H9 (cell line): ENCODE measurements around the gene TM9SF1. TPM values are rescaled to one million over a fixed set of nuclear protein-coding genes. Genes with fewer than 3 reads are reported as not detected.
A peak's percentile ranks its signal among the peaks of the same experiment; 100 is the strongest.

ENCODE experiments used
- DNase-seq: peaks from one replicate; pipeline ENCODE4 v3.0.0-alpha.2; 2017
- H2AFZ ChIP-seq: one replicate; pipeline ENCODE4 v1.6.1; 2013; ENCODE audit warnings: mild to moderate bottlenecking, low read length, control low read depth, moderate library complexity
- H2AK5ac ChIP-seq: 2 replicates; pipeline ENCODE4 v1.6.1; 2013; ENCODE audit warnings: low read length, control low read depth, mixed read lengths; ENCODE audit not compliant: insufficient read length
- H2BK120ac ChIP-seq: one replicate; pipeline ENCODE4 v1.6.1; 2013; ENCODE audit warnings: low read depth, mild to moderate bottlenecking, low read length, control low read depth, inconsistent platforms; ENCODE audit not compliant: poor library complexity, severe bottlenecking
- H2BK12ac ChIP-seq: 2 replicates; pipeline ENCODE4 v1.6.1; 2013; ENCODE audit warnings: low read length, control low read depth, mixed read lengths, low read depth; ENCODE audit not compliant: insufficient read length
- H2BK15ac ChIP-seq: 2 replicates; pipeline ENCODE4 v1.6.1; 2013; ENCODE audit warnings: low read depth, low read length, control low read depth
- H2BK20ac ChIP-seq: one replicate; pipeline ENCODE4 v1.6.1; 2013; ENCODE audit warnings: low read depth, mild to moderate bottlenecking, low read length, control low read depth, inconsistent platforms; ENCODE audit not compliant: poor library complexity, severe bottlenecking
- H2BK5ac ChIP-seq: 2 replicates; pipeline ENCODE4 v1.6.1; 2013; ENCODE audit warnings: low read length, control low read depth, mixed read lengths; ENCODE audit not compliant: insufficient read length
- H3K14ac ChIP-seq: 2 replicates; pipeline ENCODE4 v1.6.1; 2013; ENCODE audit warnings: low read length, control low read depth; ENCODE audit not compliant: insufficient read depth
- H3K18ac ChIP-seq: 2 replicates; pipeline ENCODE4 v1.6.1; 2013; ENCODE audit warnings: low read depth, mild to moderate bottlenecking, mixed read lengths, low read length, control low read depth; ENCODE audit not compliant: insufficient read length
- H3K23ac ChIP-seq: 2 replicates; pipeline ENCODE4 v1.6.1; 2013; ENCODE audit warnings: low read length, control low read depth, mixed read lengths, low read depth; ENCODE audit not compliant: insufficient read length
- H3K23me2 ChIP-seq: 2 replicates; pipeline ENCODE4 v1.6.1; 2013; ENCODE audit warnings: low read depth, mild to moderate bottlenecking, mixed read lengths, low read length, control low read depth; ENCODE audit not compliant: insufficient read length, poor library complexity, severe bottlenecking
- H3K27ac ChIP-seq: 2 replicates; pipeline ENCODE4 v1.5.1; 2013; ENCODE audit warnings: low read length, control low read depth, mixed read lengths, low read depth; ENCODE audit not compliant: insufficient read length
- H3K27me3 ChIP-seq: 2 replicates; pipeline ENCODE4 v1.6.1; 2013; ENCODE audit warnings: low read length, control low read depth, inconsistent platforms; ENCODE audit not compliant: insufficient read depth
- H3K4ac ChIP-seq: 2 replicates; pipeline ENCODE4 v1.6.1; 2013; ENCODE audit warnings: low read depth, mild to moderate bottlenecking, control low read depth, inconsistent platforms, low read length, moderate library complexity
- H3K4me1 ChIP-seq: 2 replicates; pipeline ENCODE4 v1.6.1; 2013; ENCODE audit warnings: low read length, control low read depth, inconsistent platforms; ENCODE audit not compliant: insufficient read depth
- H3K4me2 ChIP-seq: 2 replicates; pipeline ENCODE4 v1.6.1; 2013; ENCODE audit warnings: low read length, control low read depth, mixed read lengths; ENCODE audit not compliant: insufficient read length, insufficient read depth
- H3K56ac ChIP-seq: 2 replicates; pipeline ENCODE4 v1.6.1; 2013; ENCODE audit warnings: low read depth, mild to moderate bottlenecking, mixed read lengths, low read length, control low read depth; ENCODE audit not compliant: insufficient read length
- H3K79me1 ChIP-seq: 2 replicates; pipeline ENCODE4 v1.6.1; 2013; ENCODE audit warnings: low read depth, mild to moderate bottlenecking, moderate library complexity, low read length, control low read depth, inconsistent platforms; ENCODE audit not compliant: insufficient read depth, poor library complexity, severe bottlenecking
- H3K79me2 ChIP-seq: 2 replicates; pipeline ENCODE4 v1.6.1; 2013; ENCODE audit warnings: low read length, control low read depth, inconsistent platforms; ENCODE audit not compliant: insufficient read depth
- H3K9ac ChIP-seq: 2 replicates; pipeline ENCODE4 v1.6.1; 2013; ENCODE audit warnings: low read length, control low read depth, mixed read lengths; ENCODE audit not compliant: insufficient read length; ENCODE audit errors: extremely low read depth
- H3K9me3 ChIP-seq: one replicate; pipeline ENCODE4 v1.6.1; 2013; ENCODE audit warnings: low read depth, low read length, inconsistent platforms; ENCODE audit not compliant: control insufficient read depth
- H3T11ph ChIP-seq: one replicate; pipeline ENCODE4 v1.6.1; 2013; ENCODE audit warnings: mild to moderate bottlenecking, low read length, control low read depth, inconsistent platforms
- H4K20me1 ChIP-seq: one replicate; pipeline ENCODE4 v1.6.1; 2013; ENCODE audit not compliant: control insufficient read depth, insufficient read length, insufficient read depth
- H4K5ac ChIP-seq: 2 replicates; pipeline ENCODE4 v1.6.1; 2013; ENCODE audit warnings: low read depth, mild to moderate bottlenecking, mixed read lengths, low read length, control low read depth; ENCODE audit not compliant: insufficient read length
- H4K8ac ChIP-seq: replicated peaks from 2 replicates; pipeline ENCODE4 v1.6.1; 2013; ENCODE audit warnings: low read length, control low read depth, mixed read lengths, low read depth; ENCODE audit not compliant: insufficient read length
- H4K91ac ChIP-seq: 2 replicates; pipeline ENCODE4 v1.6.1; 2013; ENCODE audit warnings: low read depth, mild to moderate bottlenecking, moderate library complexity, mixed read lengths, low read length, control low read depth; ENCODE audit not compliant: insufficient read length
- H3K27ac Mint-ChIP-seq, 3 experiments: 2 replicates in 2 of 3; 3 replicates in 1 of 3; pipeline ENCODE4 v1.8.0; 2020 to 2021; ENCODE audit warnings: mixed read lengths in 3 of 3, mild to moderate bottlenecking in 1 of 3, moderate library complexity in 1 of 3
- H3K27me3 Mint-ChIP-seq: 2 replicates; pipeline ENCODE4 v1.8.0; 2021; ENCODE audit warnings: low read depth, mild to moderate bottlenecking, moderate library complexity, mixed read lengths
- H3K36me3 Mint-ChIP-seq, 3 experiments: 2 replicates in 2 of 3; 3 replicates in 1 of 3; pipeline ENCODE4 v1.8.0; 2020 to 2021; ENCODE audit warnings: low read depth in 3 of 3, mixed read lengths in 3 of 3; ENCODE audit not compliant: insufficient read depth in 1 of 3
- H3K4me1 Mint-ChIP-seq, 2 experiments: 2 replicates each; pipeline ENCODE4 v1.8.0; 2020; ENCODE audit warnings: mixed read lengths in 2 of 2
- H3K4me3 Mint-ChIP-seq, 2 experiments: 2 replicates in 1 of 2; 3 replicates in 1 of 2; pipeline ENCODE4 v1.8.0; 2020 to 2021; ENCODE audit warnings: mild to moderate bottlenecking in 2 of 2, mixed read lengths in 2 of 2, moderate library complexity in 1 of 2
- H3K9me3 Mint-ChIP-seq, 2 experiments: 2 replicates in 1 of 2; 3 replicates in 1 of 2; pipeline ENCODE4 v1.8.0; 2020; ENCODE audit warnings: mild to moderate bottlenecking in 2 of 2, mixed read lengths in 2 of 2, moderate library complexity in 1 of 2
- CTCF ChIP-seq: fragments of 200-600 bp; sonication (generic); conservative IDR thresholded peaks from 3 replicates; pipeline ENCODE4 v1.8.0; 2021; ENCODE audit warnings: antibody characterized with exemption, mild to moderate bottlenecking
- WGBS: extraction: QIAGEN DNeasy Blood & Tissue Kit; methylation state at CpG from one replicate; pipeline ENCODE4 v1.1.7; 2013; ENCODE audit warnings: missing lambda C conversion rate, low lambda C conversion rate, mixed read lengths; ENCODE audit not compliant: insufficient read length; ENCODE audit errors: extremely low coverage; 5-methylcytosine and 5-hydroxymethylcytosine counted together
- total RNA-seq: library from RNA; stranded (reverse); gene quantifications from 2 replicates; pipeline ENCODE4 v1.2.1, GENCODE V29; 2021

TM9SF1 gene
- total RNA-seq, 1 experiment from 2014 or later, result 31.6 TPM

- Histone ChIP-seq H3K14ac (peak within 1 kb of the TSS; percentile 81; the same call in 1 of the 2 replicates), H3K18ac (peak within 1 kb of the TSS; percentile 77), H3K27ac (no peak within 1 kb of the TSS), H2BK12ac (no peak within 1 kb of the TSS), H4K5ac (no peak within 1 kb of the TSS), H3K9me3 (no peaks in the 10 kb centered on the region), H3K27me3 (no peaks in the 10 kb centered on the region), H4K20me1 (no peaks in the 10 kb centered on the region), H2BK5ac (no peak within 1 kb of the TSS), H4K91ac (no peak within 1 kb of the TSS), H3T11ph (no peak within 1 kb of the TSS), H3K9ac (peak within 1 kb of the TSS; percentile 86), H2BK15ac (no peak within 1 kb of the TSS), H3K4ac (no peak within 1 kb of the TSS), H3K4me1 (no peaks in the 10 kb centered on the region), H3K56ac (no peak within 1 kb of the TSS), H2AK5ac (no peak within 1 kb of the TSS), H2BK120ac (no peak within 1 kb of the TSS), H3K23ac (no peak within 1 kb of the TSS), H3K79me1 (peaks cover 4% of the 10 kb centered on the region), H2AFZ (no peak within 1 kb of the TSS), H4K8ac (no peak within 1 kb of the TSS), H2BK20ac (no peak within 1 kb of the TSS), H3K79me2 (peaks cover 8% of the 10 kb centered on the region; the same call in 1 of the 2 replicates), H3K4me2 (peak within 1 kb of the TSS; percentile 83), H3K23me2 (peaks cover 19% of the 10 kb centered on the region)
- peak within 1 kb of the TSS; percentile 96 to 99 for H3K4me3 Mint-ChIP-seq
- no peak for TF ChIP-seq CTCF
- no CpG with 5 or more reads among the region's 25 CpGs for WGBS
- peaks cover 15 to 58% (median 55%) of the 10 kb centered on the region in 3 experiments for H3K36me3 Mint-ChIP-seq
- H3K27ac Mint-ChIP-seq, result peak within 1 kb of the TSS; percentile 96 to 99 (median 98)
- peaks cover 24% of the 10 kb centered on the region in 2 experiments for H3K4me1 Mint-ChIP-seq
- H3K9me3 Mint-ChIP-seq, result no peaks in the 10 kb centered on the region
- peak; percentile 99 for DNase-seq
- no peaks in the 10 kb centered on the region for H3K27me3 Mint-ChIP-seq
Measured at GRCh38 chr14:24146453-24146977, 48.7 kb downstream of the TM9SF1 start, which contains the start of gene PSME2. Gene PSME2, minus strand, starts transcription at chr14:24146610. Its CDS starts 29 bp downstream, at chr14:24146581.
